ENCODE data around the gene BPIFB1. TPM values are rescaled to one million over a fixed set of nuclear protein-coding genes. Genes with fewer than 3 reads are reported as not detected.

BPIFB1 gene
- total and polyA plus RNA-seq, 2 of the 8 experiments (the other 6 are each of a cell fraction or from before 2014, with no cell fraction given) = not detected

GRCh38 chr20:33322456-33322855 lies 39.4 kb downstream of the BPIFB1 start:
- WGBS, 2 experiments (ENCODE audit: extremely low coverage in 1 of 2, insufficient coverage in 1 of 2, insufficient read length in 1 of 2, insufficient replicate concordance in 2 of 2, low coverage in 1 of 2, low lambda C conversion rate in 2 of 2, missing lambda C conversion rate in 1 of 2) = 88% methylated on average over 3 of the region's 3 CpGs; no CpG with 5 or more reads in 1 of the 2 experiments
- H3K56ac ChIP-seq (replicated peaks; ENCODE audit: insufficient read length, low read depth, low read length) = no peak overlapping the region
- no peak overlapping the region for H3K18ac ChIP-seq (ENCODE audit: extremely low read depth, low read length)
- H3K79me1 ChIP-seq (ENCODE audit: low read depth, low read length) = no peaks in the 10 kb centered on the region
- ChIA-PET CTCF (ENCODE audit: partially characterized antibody) (interaction anchor here (0.5 to 2.8 kb wide), 2 partner anchors 12 to 294 kb away, joined by 4 to 9 read pairs; no protein-coding TSS in a partner anchor), POLR2A (ENCODE audit: partially characterized antibody) (no interaction called here)
- no peaks in the 10 kb centered on the region; a peak in 2 of 7 replicates for H3K27me3 ChIP-seq (replicated peaks in 1 of 4; ENCODE audit: control insufficient read depth in 3 of 4, extremely low read depth in 1 of 4, insufficient read depth in 3 of 4, low read length in 3 of 4)
- no peak overlapping the region for H2BK120ac ChIP-seq (replicated peaks; ENCODE audit: low read depth, low read length)
- no peaks in the 10 kb centered on the region for H3K36me3 ChIP-seq (ENCODE audit: control insufficient read depth in 2 of 4, insufficient read depth in 4 of 4, low read length in 3 of 4)
- DNase-seq (ENCODE audit: low read depth in 1 of 2, low spot score in 2 of 2) (no peak), FAIRE-seq (no peak)
- H3K9ac ChIP-seq (replicated peaks in 1 of 4; ENCODE audit: extremely low read depth in 1 of 4, low read depth in 3 of 4, low read length in 3 of 4) = no peak overlapping the region
- no peak overlapping the region for H3K14ac ChIP-seq (ENCODE audit: insufficient read length)
- no peak overlapping the region for H2BK5ac ChIP-seq (ENCODE audit: low read depth, low read length)
- H2BK15ac ChIP-seq (ENCODE audit: low read length) = no peak overlapping the region
- H2AK5ac ChIP-seq (ENCODE audit: low read depth, low read length) = no peak overlapping the region
- H2BK12ac ChIP-seq (ENCODE audit: low read depth, low read length) = no peak overlapping the region
- H3K4me1 ChIP-seq (replicated peaks in 1 of 4; ENCODE audit: control insufficient read depth in 3 of 4, insufficient read depth in 4 of 4, low read length in 3 of 4) = no peaks in the 10 kb centered on the region
- H3K27ac ChIP-seq (ENCODE audit: low read depth, low read length) = no peak overlapping the region
- H2BK20ac ChIP-seq (ENCODE audit: low read length) = no peak overlapping the region
- H4K8ac ChIP-seq (ENCODE audit: extremely low read depth, insufficient read depth, low read length) = no peak overlapping the region
- H3K79me2 ChIP-seq (ENCODE audit: control insufficient read depth in 1 of 2, insufficient read depth in 2 of 2, low read length in 2 of 2) = no peaks in the 10 kb centered on the region
- H4K20me1 ChIP-seq (replicated peaks in 1 of 2; ENCODE audit: control insufficient read depth in 1 of 2, insufficient read depth in 2 of 2, low read length in 2 of 2) = no peaks in the 10 kb centered on the region
- H3K4me3 ChIP-seq (ENCODE audit: extremely low read depth in 1 of 4, insufficient read depth in 2 of 4, low read depth in 3 of 4, low read length in 4 of 4) = no peak overlapping the region
- H3K4me2 ChIP-seq (ENCODE audit: insufficient read depth in 1 of 2, low read depth in 2 of 2, low read length in 2 of 2) = no peak overlapping the region
- TF ChIP-seq SP1 (IDR thresholded peaks at IDR 0.05; ENCODE audit: low read depth, low read length) (no peak), SIX5 (IDR thresholded peaks at IDR 0.05; ENCODE audit: low read depth, low read length) (no peak)
- H3K23me2 ChIP-seq (ENCODE audit: low read depth, low read length) = no peaks in the 10 kb centered on the region
- H3K9me3 ChIP-seq (ENCODE audit: insufficient read depth in 2 of 2, low read depth in 1 of 2, low read length in 1 of 2) = no peaks in the 10 kb centered on the region
- no peak overlapping the region for H3K23ac ChIP-seq (ENCODE audit: insufficient read length)
- H2AFZ ChIP-seq (ENCODE audit: low read length) = no peak overlapping the region
- H4K5ac ChIP-seq (ENCODE audit: insufficient read length, low read depth, low read length) = no peak overlapping the region
- no peak overlapping the region for H4K91ac ChIP-seq (replicated peaks; ENCODE audit: insufficient read length, low read length)
- H3K4ac ChIP-seq (replicated peaks; ENCODE audit: insufficient read length, low read depth, low read length) = no peak overlapping the region

All from H1 (cell line).